Right cardiac atrium (tissue), 5 donors: ENCODE data around the gene POLH. TPM values are rescaled to one million over a fixed set of nuclear protein-coding genes. Genes with fewer than 3 reads are reported as not detected.

Experiments
- ATAC-seq, 2 donors: fragments of 200-7000 bp; cut with Tn5 transposase; one replicate each; pipeline versions ENCODE4 v1.8.0 to v1.9.1; 2020; ENCODE audit warnings: moderate library complexity in 2 of 2, mild to moderate bottlenecking in 1 of 2
- DNase-seq, 3 donors: peaks; one replicate each; pipeline ENCODE4 v3.0.0-alpha.2; 2020
- H3K27ac ChIP-seq: one replicate; pipeline ENCODE4 v1.5.1; 2013; ENCODE audit warnings: mild to moderate bottlenecking, low read length, control low read depth, moderate library complexity
- H3K27me3 ChIP-seq: one replicate; pipeline ENCODE4 v1.6.1; 2013; ENCODE audit not compliant: control insufficient read depth, insufficient read depth
- H3K4me1 ChIP-seq: one replicate; pipeline ENCODE4 v1.6.1; 2013; ENCODE audit warnings: low read length; ENCODE audit not compliant: control insufficient read depth, insufficient read depth
- H3K4me3 ChIP-seq: one replicate; pipeline ENCODE4 v1.5.1; 2013; ENCODE audit warnings: low read length, control low read depth
- H3K9me3 ChIP-seq: one replicate; pipeline ENCODE4 v1.6.1; 2013; ENCODE audit warnings: low read length; ENCODE audit not compliant: control insufficient read depth
- WGBS: extraction: QIAGEN DNeasy Blood & Tissue Kit; methylation state at CpG from one replicate; pipeline ENCODE4 v1.1.7; 2013; 5-methylcytosine and 5-hydroxymethylcytosine counted together
- intact Hi-C, 4 donors: fragments of 100-400 bp; cut with DNase I; formaldehyde crosslinking; loops; one replicate each; pipeline versions ENCODE4 v1.11.0 to v1.14.0; 2022 to 2023
- polyA plus RNA-seq: library from polyadenylated mRNA; stranded (reverse); fragments of 200-250 nt; gene quantifications from one replicate; pipeline ENCODE4 v1.2.3, GENCODE V29; 2013
- total RNA-seq, 4 donors: library from RNA; stranded (reverse); fragmentation: NEBNext Ultra II Directional; extraction: Animal tissue kit (Norgen Biotek cat#: 25700); gene quantifications; one replicate each; pipeline ENCODE4 v1.2.1, GENCODE V29; 2021
- donor health status: healthy with polysubstance abuse.
- donor health status: DM: no; HTN: yes; CAD: no.
- donor health status: DM: no; HTN: no; CAD: no.
- donor health status: DM: no; HTN: yes; CAD: no; lungs with severe emphysema.
- donor health status: DM: yes; HTN: yes; CAD: no.

The POLH gene
- total and polyA plus RNA-seq, 5 donors, result 3.1 to 9.4 (median 8.3) TPM

DNA sequence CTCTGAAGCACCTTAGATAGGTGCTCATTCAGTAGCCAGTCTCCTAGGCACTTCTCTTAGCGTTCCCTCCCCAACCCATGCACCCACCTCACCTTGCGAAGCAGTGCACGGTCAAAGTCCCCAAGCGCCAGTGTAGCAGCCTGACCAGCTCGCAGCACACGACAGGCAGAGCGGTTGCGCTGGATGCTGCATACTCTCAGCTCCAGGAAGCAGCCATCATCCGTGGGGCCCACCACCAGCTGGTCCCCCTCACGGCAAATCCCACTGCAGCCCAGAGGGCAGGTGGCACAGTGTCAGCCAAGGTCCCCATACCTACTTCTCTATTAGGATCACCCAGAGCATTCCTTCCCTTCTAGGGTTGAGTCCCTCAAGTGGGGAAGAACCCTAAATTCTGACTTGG, 46.6 kb downstream of the POLH start:
- intact Hi-C loops, result no loop called here
- no peak overlapping the region for H3K4me3 ChIP-seq
- H3K27ac ChIP-seq, result no peak overlapping the region
- DNase-seq (no peak), ATAC-seq (no peak)
- no peaks in the 10 kb centered on the region for H3K27me3 ChIP-seq
- no peaks in the 10 kb centered on the region for H3K9me3 ChIP-seq
- 94% methylated on average over 10 of the region's 10 CpGs for WGBS
- peaks cover 7% of the 10 kb centered on the region for H3K4me1 ChIP-seq

DNA sequence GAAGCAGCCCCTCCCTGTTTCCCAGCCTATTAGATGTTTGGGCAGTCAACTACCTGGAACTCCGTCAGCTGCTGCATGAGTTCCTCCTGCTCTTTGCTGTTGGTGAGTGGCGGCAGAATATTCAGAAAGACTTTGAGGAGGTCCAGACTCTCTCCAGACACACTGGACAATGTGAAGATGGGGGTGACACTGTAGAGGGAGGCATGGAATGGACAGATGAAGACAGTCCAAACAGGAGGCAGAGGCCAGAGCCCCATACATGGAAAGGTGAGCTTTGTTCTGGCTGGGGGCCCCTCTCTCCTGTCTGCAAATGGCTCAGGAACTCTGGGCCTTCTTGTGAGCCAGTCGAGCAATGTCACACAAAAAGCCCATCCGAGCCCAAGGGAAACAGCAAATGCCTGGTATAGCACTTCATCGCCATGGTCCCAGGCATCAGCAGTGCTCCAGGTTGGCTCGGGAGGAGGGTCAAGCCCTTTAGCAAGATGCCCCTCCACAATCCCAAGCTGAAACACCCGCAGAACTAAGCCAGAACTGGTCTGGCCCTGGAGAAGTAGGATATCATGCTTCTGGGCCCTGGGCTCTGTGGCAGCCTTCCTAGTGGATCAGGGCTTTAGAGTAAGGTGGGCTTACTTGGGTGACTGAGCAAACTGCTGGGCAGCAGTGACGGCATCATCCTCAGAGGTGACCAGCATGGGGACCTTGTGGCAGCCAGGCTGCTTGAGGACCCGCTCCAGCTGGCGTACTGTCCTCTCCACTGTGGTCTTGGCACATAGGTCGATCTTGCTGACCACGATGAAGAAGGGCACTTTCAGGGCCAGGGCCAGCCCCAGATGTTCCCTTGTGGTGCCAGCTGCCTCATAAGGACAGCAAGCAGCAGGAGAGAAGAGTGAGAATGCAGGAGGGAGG, 48.1 kb downstream of the POLH start:
- Histone ChIP-seq H3K4me1 (peaks cover 8% of the 10 kb centered on the region), H3K4me3 (no peak overlapping the region), H3K27ac (no peak overlapping the region), H3K27me3 (no peaks in the 10 kb centered on the region), H3K9me3 (no peaks in the 10 kb centered on the region)
- DNase-seq (no peak), ATAC-seq (no peak)
- WGBS, result 88% methylated on average over 12 of the region's 12 CpGs
- intact Hi-C loops, result no loop called here

GRCh38 chr6:43624786-43625288, 48.9 kb downstream of the POLH start:
- intact Hi-C loops, result no loop called here
- no peak overlapping the region for H3K4me3 ChIP-seq
- no peak for ATAC-seq

DNA sequence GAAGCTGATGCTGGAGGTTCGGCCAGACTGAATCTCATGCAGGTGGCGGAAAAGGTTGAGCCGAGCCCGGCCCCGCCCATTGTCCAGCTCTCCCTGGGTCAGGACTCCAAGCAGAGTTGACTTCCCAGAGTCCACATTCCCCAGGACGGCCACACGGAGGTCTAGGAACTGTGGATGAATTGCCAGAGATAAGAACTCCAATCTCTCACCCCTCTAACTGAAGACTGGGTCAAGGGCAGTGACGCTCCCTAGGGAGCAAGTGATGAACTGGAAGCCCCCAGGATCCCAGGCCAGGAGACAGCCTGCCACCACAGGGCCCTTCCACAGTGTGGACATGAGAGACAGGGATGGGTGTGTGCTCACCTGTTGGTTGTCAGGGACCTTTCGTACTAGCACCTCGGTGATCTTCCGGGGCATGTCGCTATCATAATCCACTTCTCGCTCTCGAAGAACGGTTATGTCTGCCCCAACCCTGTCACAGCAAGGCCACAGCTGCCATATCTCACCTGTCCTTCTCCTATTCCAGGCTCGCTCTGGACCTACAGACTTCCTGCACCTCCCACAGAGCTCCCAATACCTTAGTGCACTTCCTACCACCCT, 49.5 kb downstream of the POLH start:
- intact Hi-C loops, result no loop called here
- H3K27ac ChIP-seq, result no peak overlapping the region
- no peaks in the 10 kb centered on the region for H3K27me3 ChIP-seq
- no peak overlapping the region for H3K4me3 ChIP-seq
- DNase-seq, result no peak
- no peak for ATAC-seq
- 90% methylated on average over 16 of the region's 16 CpGs for WGBS
- no peaks in the 10 kb centered on the region for H3K9me3 ChIP-seq
- H3K4me1 ChIP-seq, result peaks cover 8% of the 10 kb centered on the region

More at GRCh38 chr6:43624786-43625288, 48.9 kb downstream of the POLH start:
- no peaks in the 10 kb centered on the region for H3K27me3 ChIP-seq
- H3K27ac ChIP-seq, result no peak overlapping the region
- WGBS, result 83% methylated on average over 7 of the region's 7 CpGs
- H3K4me1 ChIP-seq, result peaks cover 8% of the 10 kb centered on the region
- H3K9me3 ChIP-seq, result no peaks in the 10 kb centered on the region
- no peak for DNase-seq

GRCh38 chr6:43627008-43627825, 51.2 kb downstream of the POLH start:
- H3K4me3 ChIP-seq, result no peak overlapping the region
- no peaks in the 10 kb centered on the region for H3K9me3 ChIP-seq
- 48% methylated on average over 5 of the region's 5 CpGs for WGBS
- intact Hi-C loops, result no loop called here
- H3K27ac ChIP-seq, result peak overlapping the region; percentile 82
- peaks cover 8% of the 10 kb centered on the region for H3K4me1 ChIP-seq
- no peaks in the 10 kb centered on the region for H3K27me3 ChIP-seq
- DNase-seq, result peak; percentile 65 to 83 (median 82)
- ATAC-seq, result peak in 1 of 2 donors; percentile 29

DNA sequence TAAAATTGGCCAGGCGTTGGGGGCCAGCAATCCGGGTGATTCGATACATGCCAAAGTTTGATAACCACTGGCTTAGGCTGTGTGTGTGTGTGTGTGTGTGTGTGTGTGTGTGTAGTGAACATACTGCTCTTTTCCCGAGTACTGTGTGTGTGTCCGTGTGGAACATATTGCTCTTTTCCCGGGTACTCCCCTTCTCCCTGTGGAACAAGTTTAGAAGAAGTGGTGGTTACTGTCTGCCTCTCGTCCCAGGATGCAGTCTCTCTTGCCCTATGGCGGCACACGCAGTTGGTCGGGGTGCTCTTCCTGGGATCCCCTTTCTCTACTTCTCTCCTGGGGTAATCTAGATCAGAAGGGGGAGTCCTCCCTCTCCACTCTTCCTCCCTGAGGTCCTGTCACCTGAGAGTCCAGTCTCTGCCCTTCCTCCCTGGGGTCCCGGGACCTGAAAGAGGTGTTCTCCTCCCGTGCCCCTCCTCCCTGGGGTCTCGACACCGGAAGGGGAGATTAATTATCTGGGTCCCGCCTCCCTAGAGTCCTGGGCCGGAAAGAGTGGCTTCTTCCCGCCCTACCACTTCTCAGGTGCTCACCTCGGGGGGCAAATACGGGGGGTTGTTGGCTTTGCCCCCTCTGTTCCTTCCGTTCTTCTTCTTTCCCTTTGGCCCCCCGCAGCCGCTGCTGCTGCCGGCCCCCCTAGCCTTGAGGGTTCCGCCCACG, 52.6 kb downstream of the POLH start:
- H3K4me3 ChIP-seq, result peak overlapping the region; percentile 95
- H3K4me1 ChIP-seq, result peaks cover 8% of the 10 kb centered on the region
- ATAC-seq (peak; percentile 2 to 3), DNase-seq (peak in 2 of 3 donors; percentile 52 to 77)
- H3K27ac ChIP-seq, result peak overlapping the region; percentile 85
- no peaks in the 10 kb centered on the region for H3K27me3 ChIP-seq
- intact Hi-C loops, result no loop called here
- 1% methylated on average over 25 of the region's 25 CpGs for WGBS
- H3K9me3 ChIP-seq, result no peaks in the 10 kb centered on the region

- Histone ChIP-seq H3K27ac (peak within 1 kb of the TSS; percentile 94), H3K27me3 (no peaks in the 10 kb centered on the region), H3K4me1 (peaks cover 8% of the 10 kb centered on the region), H3K9me3 (no peaks in the 10 kb centered on the region), H3K4me3 (peak within 1 kb of the TSS; percentile 95)
- ATAC-seq (peak; percentile 94 to 96), DNase-seq (peak; percentile 99 to 100 (median 99))
- WGBS, result under 1% methylated on average over 46 of the region's 46 CpGs
- intact Hi-C loops, result no loop called here
These were observed 53.1 kb downstream of the POLH start, which contains the start of gene GTPBP2 for GRCh38 chr6:43629104-43629504. Gene GTPBP2 (minus strand): TSS chr6:43629264. CDS start chr6:43629162, 102 bp downstream.

GRCh38 chr6:43629505-43630300, 53.7 kb downstream of the POLH start:
- no peaks in the 10 kb centered on the region for H3K27me3 ChIP-seq
- ATAC-seq (peak; percentile 92 to 93), DNase-seq (peak; percentile 96 to 98 (median 97))
- intact Hi-C loops, result no loop called here
- peak overlapping the region; percentile 94 for H3K27ac ChIP-seq
- under 1% methylated on average over 41 of the region's 41 CpGs for WGBS
- H3K4me1 ChIP-seq, result peaks cover 8% of the 10 kb centered on the region
- H3K4me3 ChIP-seq, result peak overlapping the region; percentile 95
- H3K9me3 ChIP-seq, result no peaks in the 10 kb centered on the region

GRCh38 chr6:43630980-43631619, 55.1 kb downstream of the POLH start:
- ATAC-seq (no peak), DNase-seq (no peak)
- 89% methylated on average over 1 of the region's 1 CpG for WGBS
- H3K4me1 ChIP-seq, result peaks cover 8% of the 10 kb centered on the region
- H3K4me3 ChIP-seq, result no peak overlapping the region
- no peaks in the 10 kb centered on the region for H3K27me3 ChIP-seq
- H3K9me3 ChIP-seq, result no peaks in the 10 kb centered on the region
- H3K27ac ChIP-seq, result no peak overlapping the region
- intact Hi-C loops, result no loop called here
